HG03442 (cell line): ENCODE measurements around the gene MAST3.

ENCODE experiments used
- ATAC-seq: cut with Tn5 transposase; IDR thresholded peaks from one replicate; pipeline ENCODE4 v1.9.1; 2021; ENCODE audit warnings: mild to moderate bottlenecking, moderate library complexity; ENCODE audit not compliant: unreplicated experiment

Gene MAST3

DNA sequence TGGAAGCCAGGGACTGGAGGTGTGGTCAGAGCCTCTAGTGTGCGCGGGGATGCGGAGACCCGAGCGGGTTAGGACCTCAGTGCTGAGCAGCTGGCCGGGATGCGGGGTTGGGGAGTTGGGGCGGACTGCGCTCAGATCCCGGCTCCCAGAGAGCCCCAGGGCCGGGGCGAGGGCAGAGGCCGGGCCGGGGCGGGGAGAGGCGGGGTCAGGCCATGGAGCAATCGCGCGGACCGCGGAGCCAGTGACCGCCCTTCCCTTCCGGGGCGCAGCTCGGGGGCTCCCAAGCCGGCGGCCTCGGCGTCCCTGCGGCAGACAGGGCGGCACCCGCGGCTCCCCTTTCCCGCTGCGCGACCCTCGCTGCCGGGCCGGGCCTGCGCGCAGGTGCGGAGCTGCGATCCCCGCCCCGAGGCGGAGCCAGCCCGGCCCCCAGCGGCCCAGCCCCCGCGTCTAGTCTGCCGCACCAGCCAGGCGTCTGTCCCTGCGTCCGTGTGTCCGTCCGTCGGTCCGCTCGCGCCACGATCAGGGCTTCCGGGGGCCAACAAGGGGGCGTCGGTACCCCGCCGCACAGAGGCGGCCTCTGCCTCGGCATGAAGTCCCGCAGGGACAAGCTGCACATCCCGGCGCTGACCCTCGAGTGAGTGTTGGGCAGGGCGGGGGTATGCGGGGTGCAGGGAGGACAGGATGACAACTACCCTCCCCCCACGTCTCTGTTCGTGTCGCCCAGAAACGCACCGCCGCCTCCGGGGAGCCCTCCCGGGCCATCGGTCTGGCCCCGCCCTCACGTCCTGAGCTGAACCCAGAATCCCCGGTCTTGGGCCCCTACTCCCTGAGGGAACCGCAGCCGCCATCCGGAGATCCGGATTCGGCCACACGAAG lies 12.4 kb downstream of the MAST3 start:
- no peak for ATAC-seq

DNA sequence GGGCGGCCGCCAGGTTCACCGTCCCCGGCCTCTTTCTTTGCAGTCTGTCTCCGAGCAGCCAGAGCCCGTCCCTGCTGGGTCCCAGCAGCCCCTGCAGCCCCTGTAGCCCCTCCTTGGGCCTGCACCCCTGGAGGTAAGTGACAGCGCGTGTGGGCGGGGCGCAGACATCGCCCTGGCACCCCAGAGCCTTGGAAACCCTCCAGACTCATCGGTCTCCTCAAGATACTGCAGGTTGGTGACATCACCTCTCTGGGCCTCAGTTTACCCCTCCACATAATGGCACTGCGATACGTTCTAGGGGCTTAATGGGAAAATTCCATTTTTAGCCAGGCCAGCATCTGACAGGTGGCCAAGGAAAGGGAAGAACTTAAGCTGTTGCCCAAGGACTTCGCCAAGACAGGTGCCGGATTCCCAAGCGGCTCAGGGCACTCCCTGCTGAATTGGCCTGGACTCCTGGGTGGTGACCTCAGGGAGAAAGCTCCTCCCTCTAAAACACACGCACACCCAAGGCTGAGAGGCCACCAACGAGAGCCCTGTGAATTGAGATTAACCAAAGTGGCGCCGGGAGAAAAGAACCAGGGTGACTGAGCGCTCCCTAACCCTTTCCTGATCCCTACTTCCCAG lies 13.1 kb downstream of the MAST3 start:
- no peak for ATAC-seq

DNA sequence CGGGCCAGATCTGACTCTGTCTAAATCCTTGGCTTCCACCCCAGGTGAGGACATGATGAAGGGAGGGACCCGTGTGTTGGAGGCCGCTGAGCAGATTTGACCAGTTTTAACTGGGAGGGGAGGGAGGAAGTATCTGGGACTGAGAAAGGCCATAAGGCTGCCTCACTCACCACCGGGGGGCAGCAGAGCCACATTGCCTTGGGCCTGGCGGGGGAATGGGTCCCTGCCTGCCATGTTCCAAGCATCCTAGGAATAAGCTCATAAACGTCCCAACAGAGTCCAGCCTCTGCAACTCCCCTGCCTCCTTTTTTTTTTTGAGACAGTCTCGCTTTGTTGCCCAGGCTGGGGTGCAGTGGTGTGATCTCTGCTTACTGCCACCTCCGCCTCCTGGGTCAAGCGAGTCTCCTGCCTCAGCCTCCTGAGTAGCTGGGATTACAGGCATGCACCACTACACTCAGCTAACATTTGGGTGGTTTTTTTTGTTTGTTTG lies 15.5 kb downstream of the MAST3 start:
- ATAC-seq: no peak

DNA sequence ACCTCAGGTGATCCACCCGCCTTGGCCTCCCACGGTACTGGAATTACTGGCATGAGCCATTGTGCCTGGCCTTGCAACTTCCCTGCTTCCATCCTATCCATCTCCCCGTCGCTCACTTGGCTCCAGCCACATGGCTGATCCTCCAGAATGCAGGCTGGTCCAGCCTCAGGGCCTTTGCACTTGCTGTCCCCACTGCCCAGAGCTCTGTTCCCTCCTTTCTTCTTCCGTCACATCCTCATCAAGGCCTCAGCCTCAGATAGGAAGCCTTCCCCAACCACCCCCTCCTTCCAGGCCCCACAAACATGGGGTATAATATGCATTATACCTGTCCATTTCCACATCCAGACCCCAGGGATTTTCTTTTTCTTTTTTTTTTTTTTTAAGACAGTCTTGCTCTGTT lies 16.2 kb downstream of the MAST3 start:
- ATAC-seq: no peak

DNA sequence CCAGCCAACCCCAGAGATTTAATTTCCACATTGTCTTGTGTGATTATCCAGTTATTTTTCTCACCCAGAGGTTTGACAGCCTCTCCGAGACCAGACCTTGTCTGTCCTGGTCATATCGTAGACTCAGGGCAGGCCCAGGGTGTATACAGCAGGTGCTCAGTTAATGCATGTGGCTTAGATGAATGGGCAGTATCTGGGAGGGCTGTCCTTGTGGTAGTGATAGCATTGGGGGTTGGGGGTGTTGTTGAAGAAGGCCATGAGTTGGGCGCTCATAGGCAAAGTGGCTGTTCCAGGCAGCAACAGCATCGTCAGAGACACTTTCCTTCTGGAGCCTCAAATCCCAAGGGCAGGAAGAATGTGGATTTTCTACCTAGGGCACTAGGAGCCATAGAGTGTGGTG lies 16.9 kb downstream of the MAST3 start:
- ATAC-seq: no peak

DNA sequence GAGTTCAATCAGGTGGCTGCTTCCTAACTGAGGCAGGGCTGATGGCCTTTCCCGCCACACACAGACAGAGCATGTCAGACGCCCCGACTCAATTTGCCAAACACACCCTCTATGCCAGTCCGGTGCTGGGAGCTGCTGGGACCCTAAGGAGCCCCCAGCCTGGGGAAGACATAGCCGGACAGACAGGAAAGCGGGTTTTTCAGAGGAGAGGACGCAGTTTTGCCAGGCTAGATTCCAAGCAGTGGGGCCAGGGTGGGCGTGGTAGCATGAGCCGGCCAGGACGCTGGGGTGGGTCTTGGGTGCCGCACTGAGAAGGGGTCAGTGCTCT lies 19.8 kb downstream of the MAST3 start:
- ATAC-seq: no peak

DNA sequence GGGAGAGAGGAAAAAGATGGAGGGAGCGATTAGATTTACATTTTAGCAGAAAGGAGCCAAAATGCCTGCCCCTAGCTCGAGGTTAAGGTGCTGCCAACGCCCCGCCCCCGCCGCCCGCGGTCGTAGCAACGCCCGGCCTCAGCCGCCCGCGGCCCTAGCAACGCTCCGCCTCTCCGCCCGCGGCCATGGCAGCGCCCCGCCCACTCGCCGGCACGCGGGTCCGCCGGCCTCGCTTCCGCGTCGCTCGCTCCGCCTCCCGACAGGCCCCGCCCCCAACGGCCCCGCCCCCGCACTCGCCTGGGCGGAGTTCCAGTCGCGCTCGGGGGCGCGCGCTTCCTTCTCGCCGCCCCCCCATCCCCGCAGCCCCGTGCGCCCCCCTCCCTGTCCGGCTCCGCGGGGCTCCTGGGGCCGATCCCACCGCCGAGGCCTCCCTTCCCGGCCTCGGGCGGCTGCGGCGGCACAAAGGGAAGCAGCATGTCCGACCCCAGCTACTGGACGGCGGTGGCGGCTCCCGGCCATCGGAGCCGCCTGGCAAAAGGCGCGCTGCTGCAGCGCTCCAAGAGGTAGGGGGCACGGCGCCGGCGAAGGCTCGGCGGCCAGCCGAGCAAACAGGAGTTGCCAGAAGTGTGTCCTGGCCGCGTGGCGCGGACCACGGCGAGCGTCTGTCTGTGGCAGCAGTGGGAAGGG lies 20.3 kb downstream of the MAST3 start:
- peak; percentile 85 for ATAC-seq

DNA sequence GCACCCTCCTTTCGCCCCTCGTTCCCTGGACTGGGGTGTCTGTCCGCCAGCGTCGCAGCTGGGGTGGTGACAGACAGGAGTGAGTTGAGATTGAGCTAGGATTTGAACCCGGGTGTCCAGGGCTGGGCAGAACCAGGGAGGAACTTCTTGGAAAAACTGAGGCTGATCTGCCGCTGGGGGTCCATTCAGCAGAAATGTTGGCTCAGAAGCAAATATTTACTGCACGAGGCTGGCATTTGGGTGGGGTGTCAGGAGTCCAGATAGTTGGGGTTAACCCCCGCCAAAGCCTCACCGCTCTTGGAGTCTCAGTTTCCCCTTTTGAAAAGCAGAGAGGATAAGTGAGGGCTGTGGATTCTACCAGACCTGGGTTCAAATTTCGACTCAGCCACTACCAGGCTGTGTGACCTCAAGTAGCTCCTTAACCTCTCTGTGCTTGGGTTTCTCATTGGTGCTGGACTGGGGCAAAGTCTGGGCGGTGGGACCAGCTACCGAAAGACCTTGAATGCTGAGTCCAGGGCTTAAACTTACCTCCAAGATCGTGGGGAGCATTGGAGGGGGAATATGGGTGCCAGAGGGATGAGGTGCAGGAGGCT lies 20.9 kb downstream of the MAST3 start:
- ATAC-seq: no peak

DNA sequence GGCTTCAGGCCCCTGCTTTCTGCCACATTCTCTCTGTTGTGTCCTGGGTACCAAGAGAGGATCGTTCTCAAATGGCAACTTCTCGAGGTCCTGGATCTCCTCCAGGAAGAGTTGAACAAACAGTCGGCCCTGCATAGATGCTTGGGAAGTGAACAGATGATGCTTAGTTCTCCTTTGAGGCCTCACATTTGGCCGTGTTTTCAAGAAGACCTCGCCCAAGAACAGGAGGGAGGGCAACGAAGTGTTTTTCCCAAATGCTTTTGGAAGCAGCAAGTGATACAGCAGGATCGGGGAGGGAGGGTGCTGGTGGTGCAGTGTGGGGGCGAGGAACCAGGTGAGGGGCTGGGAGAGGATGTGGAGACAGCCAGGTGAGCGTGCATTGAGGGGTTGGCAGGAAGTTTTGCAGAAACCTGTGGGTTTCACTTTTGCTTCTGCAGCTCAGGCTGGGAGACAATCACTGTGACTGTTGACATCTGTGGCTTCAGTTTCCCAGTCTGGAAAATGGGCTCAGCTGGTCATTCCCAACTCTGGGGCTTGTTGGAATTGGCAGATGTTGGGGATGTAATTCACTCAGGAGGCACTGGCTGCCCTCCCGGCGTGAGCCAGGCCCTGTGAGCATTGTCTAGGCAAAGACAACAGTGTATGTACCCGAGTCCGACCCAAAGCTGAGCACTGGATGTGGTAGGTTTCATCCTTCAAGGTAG lies 21.6 kb downstream of the MAST3 start:
- no peak for ATAC-seq

DNA sequence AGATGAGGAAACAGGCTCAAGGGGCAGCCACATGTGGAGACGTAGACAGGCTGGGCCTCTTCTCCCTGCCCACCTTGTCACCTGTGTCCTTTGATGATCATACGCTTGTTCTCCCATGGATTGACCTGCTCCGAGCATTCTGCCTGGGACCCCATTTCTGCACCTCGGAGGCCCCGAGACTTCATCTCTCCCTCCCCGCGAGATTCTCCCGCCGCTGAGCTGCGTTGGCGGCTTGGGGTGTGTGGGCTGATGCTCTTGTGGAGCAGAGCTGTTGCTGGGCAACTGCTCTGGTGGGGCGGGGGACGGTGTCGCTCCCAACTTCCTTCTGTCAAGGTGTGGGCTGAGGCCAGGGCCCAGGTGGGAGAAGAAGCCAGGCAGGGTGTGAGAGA lies 22.1 kb downstream of the MAST3 start:
- no peak for ATAC-seq

DNA sequence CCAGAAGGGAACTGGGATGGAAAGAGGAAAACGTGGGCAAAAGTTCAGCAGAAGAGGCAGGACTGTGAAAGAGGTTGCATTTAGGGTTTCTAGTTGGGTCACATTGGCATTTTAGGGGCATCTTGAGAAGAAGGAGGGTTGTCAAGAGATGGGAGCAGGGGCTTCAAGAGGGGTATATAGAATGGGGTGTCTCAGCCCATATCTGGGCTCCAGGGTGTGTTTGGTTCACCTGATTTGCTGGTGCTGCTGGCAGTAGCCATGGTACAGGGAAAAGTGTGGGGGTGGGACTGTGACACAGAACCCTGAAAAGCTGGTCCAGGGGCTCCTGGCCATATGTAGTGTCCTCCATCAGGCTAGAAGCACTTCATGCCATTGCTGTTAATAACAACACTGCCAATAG lies 22.5 kb downstream of the MAST3 start:
- ATAC-seq: no peak

DNA sequence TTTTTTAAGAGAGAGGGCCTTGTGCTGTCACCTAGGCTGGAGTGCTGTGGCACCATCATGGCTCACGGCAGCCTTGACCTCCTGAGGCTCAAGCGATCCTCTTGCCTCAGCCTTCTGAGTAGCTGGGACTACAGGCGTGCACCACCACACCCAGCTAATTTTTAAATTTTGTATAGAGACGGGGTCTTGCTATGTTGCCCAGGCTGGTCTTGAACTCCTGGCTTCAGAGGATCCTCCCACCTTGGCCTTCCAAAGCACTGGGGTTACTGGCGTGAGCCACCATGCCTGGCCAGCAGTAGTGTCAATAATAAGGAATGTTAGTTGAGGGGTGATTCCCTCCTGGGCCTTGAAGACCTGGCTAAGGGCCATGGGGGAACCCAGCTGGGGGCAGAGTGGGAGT lies 23.6 kb downstream of the MAST3 start:
- no peak for ATAC-seq

DNA sequence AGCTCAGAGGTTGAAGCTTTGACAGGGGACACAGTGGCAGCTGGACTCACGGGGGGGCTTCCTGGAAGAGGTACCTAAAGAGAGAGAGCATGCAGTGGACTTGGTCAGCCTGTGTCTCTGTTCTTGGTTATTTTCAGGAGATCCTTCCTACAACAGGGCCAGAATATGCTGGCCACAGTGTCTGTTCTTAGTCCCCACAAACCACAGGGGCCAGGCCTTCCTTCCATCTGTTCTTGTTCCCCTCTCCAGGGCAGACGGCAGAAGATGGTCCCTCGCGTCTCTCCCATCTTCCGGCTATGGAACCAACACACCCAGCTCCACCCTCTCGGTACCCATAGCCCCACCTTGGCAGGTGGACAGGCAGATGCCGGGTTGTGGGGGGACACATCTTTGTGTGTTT lies 24.8 kb downstream of the MAST3 start:
- ATAC-seq: no peak

DNA sequence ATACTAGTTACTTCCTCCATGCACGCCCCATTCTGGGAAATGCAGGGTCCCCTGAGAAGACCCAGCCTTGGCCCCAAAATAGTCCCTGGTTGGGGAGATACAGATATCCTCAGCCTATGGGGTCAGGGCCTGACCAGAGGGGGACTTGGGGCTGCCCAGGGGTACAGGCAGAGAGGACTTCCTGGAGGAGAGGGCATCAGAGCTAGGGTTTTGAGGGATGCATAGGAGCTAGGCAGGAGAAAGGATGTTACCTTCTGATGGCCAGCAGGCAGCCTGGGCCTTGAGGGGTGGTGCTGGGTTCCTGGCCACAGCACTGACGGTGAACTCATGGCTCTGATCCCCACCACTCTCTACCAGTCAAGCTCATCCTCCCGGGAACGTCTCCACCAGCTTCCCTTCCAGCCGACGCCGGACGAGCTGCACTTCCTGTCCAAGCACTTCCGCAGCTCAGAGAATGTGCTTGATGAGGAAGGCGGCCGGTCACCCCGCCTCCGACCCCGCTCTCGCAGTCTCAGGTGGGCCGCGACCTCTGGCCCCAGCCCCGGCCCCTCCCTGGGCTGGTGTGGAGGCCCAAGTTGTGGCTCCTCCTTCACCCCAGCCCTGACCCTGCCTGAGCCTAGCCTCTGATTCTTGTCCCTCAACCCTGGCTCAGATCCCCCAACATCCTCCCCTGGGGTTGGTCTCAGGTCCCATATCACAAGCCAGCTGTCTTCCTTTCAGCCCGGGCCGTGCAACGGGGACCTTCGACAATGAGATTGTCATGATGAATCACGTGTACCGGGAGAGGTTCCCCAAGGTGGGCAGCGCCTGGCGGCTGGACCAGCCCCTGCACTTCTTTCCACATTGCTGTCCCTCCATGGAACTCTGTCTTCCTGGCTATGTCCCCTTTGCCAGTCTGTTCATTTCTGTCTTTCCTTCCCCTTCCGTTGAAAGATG lies 25.6 kb downstream of the MAST3 start:
- no peak for ATAC-seq

DNA sequence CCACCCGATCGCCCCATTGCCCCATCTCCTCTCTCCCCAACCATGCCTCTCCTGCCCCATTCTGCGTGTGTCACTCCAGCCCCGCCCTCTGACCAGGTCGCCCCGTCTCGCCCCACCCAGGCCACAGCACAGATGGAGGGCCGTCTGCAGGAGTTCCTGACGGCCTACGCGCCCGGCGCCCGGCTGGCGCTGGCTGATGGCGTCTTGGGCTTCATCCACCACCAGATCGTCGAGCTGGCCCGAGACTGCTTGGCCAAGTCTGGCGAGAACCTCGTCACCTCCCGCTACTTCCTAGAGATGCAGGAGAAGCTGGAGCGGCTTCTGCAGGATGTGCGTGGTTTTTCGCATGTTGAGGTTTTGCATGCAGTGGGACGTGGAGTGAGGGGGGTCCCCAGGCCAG lies 26.2 kb downstream of the MAST3 start:
- no peak for ATAC-seq

DNA sequence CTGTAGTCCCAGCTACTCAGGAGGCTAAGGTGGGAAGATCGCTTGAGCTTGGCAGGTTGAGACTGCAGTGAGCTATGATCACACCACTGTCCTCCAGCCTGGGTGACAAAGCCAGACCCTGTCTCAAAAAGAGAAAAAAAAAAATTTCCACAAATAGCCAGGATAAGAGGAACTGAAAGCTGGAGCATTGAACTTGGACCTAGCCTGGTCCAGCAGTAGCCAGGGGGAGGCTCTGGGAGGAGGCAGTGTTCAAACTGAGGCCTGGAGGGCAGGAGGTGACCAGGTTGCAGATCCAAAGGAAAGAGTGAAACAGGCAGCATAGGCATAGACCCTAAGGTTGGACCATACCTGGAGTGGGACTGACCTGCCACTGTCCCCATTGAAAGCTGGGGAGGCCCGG lies 28.5 kb downstream of the MAST3 start:
- no peak for ATAC-seq

DNA sequence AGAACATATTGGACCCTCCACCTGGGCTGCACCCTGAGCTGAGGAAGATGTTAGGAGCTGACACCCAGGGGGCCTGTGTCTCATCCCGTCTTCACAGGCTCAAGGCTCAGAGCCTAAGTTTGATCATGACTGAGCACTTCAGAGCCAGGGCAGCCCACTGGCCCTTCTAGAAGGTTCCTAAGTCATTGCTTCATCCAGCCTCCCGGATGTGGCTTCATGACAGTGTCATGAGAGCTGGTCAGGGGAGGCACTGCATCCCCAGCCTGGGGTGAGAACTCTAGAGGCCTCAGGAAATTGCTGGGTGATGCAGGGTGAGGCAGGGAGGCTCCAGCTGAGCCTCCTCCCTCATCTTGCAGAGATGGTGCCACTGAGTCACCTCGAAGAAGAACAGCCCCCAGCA lies 30.5 kb downstream of the MAST3 start:
- no peak for ATAC-seq

DNA sequence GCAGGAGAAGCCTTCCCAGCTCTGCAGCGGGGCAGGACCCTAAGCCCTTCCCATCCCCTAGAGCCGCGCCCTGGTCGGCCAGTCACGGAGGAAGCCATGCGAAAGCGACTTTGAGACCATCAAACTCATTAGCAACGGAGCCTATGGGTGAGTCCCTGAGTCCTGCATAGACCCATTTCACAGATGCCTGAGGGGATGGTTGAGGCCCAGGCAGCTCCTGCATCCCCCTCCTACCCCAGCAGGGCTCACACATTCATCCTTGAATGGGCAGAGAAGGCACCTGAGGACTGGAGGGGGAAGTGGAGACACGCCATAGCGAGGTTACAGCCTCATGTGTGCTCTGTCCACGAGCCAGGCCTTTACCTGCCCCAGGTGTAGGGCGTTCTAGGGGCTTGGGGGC lies 31.2 kb downstream of the MAST3 start:
- ATAC-seq: no peak

DNA sequence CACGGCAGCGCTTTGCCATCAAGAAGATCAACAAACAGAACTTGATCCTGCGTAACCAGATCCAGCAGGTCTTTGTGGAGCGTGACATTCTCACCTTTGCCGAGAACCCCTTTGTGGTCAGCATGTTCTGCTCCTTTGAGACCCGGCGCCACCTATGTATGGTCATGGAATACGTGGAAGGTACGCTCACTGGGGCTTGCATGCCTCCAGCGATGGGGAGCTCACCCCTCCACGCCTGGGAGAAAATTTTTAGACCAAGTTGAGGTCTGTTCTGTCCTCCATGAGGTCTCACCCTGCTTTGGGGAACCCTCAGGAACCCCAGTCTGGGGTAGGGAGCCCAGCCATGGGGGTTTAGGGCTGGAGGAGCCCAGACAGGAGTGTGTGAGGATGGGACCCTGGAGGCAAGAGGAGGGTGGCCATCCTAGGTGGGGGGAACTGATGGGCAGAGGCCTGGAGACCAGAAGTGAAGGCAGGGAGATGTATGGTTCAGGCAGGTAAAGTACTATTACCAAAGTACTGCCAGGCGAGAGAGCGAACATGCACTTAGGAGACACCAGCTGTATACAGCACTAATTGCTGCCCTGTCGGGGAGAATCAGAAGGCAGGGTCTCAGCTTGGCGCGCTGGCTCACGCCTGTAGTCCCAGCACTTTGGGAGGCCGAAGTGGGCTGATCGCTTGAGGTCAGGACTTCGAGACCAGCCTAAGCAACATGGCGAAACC lies 33.1 kb downstream of the MAST3 start:
- no peak for ATAC-seq
